ENCODE data around the gene PBX3.

DNA sequence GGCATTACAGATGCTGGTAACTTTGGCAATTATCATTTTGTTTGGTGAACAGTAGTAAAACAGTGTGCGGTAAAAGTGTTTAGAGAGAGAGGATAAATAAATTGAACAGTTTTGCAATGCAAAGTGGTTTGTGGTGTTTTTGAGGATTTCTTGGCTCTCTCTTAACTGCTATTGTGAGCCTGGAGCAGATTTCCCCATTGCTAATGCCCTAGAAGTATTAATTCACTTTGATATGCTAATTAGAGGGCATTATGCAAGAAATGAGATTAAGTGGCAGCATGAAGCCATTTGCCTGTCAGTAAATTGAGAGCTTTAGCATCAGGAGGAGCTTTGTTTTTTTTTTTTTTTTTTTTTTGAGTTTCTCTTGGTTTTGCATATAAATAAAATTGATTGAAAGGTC lies 8.2 kb downstream of the PBX3 start:
- TF ChIP-seq, protein P1, sequence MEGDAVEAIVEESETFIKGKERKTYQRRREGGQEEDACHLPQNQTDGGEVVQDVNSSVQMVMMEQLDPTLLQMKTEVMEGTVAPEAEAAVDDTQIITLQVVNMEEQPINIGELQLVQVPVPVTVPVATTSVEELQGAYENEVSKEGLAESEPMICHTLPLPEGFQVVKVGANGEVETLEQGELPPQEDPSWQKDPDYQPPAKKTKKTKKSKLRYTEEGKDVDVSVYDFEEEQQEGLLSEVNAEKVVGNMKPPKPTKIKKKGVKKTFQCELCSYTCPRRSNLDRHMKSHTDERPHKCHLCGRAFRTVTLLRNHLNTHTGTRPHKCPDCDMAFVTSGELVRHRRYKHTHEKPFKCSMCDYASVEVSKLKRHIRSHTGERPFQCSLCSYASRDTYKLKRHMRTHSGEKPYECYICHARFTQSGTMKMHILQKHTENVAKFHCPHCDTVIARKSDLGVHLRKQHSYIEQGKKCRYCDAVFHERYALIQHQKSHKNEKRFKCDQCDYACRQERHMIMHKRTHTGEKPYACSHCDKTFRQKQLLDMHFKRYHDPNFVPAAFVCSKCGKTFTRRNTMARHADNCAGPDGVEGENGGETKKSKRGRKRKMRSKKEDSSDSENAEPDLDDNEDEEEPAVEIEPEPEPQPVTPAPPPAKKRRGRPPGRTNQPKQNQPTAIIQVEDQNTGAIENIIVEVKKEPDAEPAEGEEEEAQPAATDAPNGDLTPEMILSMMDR (conservative IDR thresholded peaks at IDR 0.05; ENCODE audit: low read length): no peak
- no peak for TF ChIP-seq EZH2phosphoT487 (IDR thresholded peaks at IDR 0.05; ENCODE audit: borderline replicate concordance, low read depth, low read length)

All from OCI-LY7 (cell line).